Left lung (tissue), 10 donors: ENCODE data around the gene LNX1. TPM values are rescaled to one million over a fixed set of nuclear protein-coding genes. Genes with fewer than 3 reads are reported as not detected.

Experiments used
- ATAC-seq: fragments of 200-7000 bp; cut with Tn5 transposase; one replicate; pipeline ENCODE4 v1.9.1; 2020; ENCODE audit warnings: moderate library complexity
- DNase-seq, 4 donors: peaks; one replicate each; pipeline ENCODE4 v3.0.0-alpha.2; 2013 to 2020
- H3K27ac ChIP-seq, 2 donors: fragments of 200-600 bp; sonication (generic) in 1 of 2; one replicate each; pipeline versions ENCODE4 v1.5.0 to v1.8.0; 2020 to 2021
- H3K27me3 ChIP-seq, 2 donors: fragments of 200-600 bp; sonication (generic) in 1 of 2; one replicate each; pipeline versions ENCODE4 v1.5.0 to v1.8.0; 2020 to 2021
- H3K36me3 ChIP-seq, 2 donors: fragments of 200-600 bp; sonication (generic) in 1 of 2; one replicate each; pipeline versions ENCODE4 v1.5.0 to v1.8.0; 2020 to 2021
- H3K4me1 ChIP-seq, 2 donors: fragments of 200-600 bp; one replicate each; pipeline ENCODE4 v1.8.0; 2021
- H3K4me3 ChIP-seq, 2 donors: fragments of 200-600 bp; sonication (generic) in 1 of 2; one replicate each; pipeline versions ENCODE4 v1.5.0 to v1.8.0; 2020 to 2021; ENCODE audit warnings: mild to moderate bottlenecking in 1 of 2
- H3K9me3 ChIP-seq, 2 donors: fragments of 200-600 bp; sonication (generic) in 1 of 2; one replicate each; pipeline versions ENCODE4 v1.5.0 to v1.8.0; 2020 to 2021
- CTCF ChIP-seq, 2 donors: fragments of 200-600 bp; sonication (generic) in 1 of 2; IDR thresholded peaks; one replicate each; pipeline versions ENCODE4 v1.5.0 to v1.8.0; 2021; ENCODE audit warnings: antibody characterized with exemption in 2 of 2
- intact Hi-C, 2 donors: fragments of 100-400 bp; cut with DNase I; formaldehyde crosslinking; loops; one replicate each; pipeline versions ENCODE4 v1.11.2 to v1.14.2; 2022
- polyA plus RNA-seq, 6 donors: library from polyadenylated mRNA; unstranded; fragments of 120-200 nt; gene quantifications; one replicate each; pipeline ENCODE4 v1.2.1, GENCODE V29; 2013; ENCODE audit not compliant: insufficient read length in 6 of 6
- total RNA-seq, 2 donors: library from RNA; stranded (reverse); fragmentation: NEBNext Ultra II Directional; extraction: Animal tissue kit (Norgen Biotek cat#: 25700); gene quantifications; one replicate each; pipeline ENCODE4 v1.2.1, GENCODE V29; 2021
- donor health status: DM: no; HTN: yes; CAD: no.
- donor health status: DM: no; HTN: no; CAD: no.

Gene LNX1
- total and polyA plus RNA-seq, 8 donors: 2.5 to 4.4 (median 3.6) TPM

- ATAC-seq: no peak
- Histone ChIP-seq H3K27ac (no peak overlapping the region), H3K27me3 (no peaks in the 10 kb centered on the region), H3K4me3 (no peak overlapping the region), H3K4me1 (no peaks in the 10 kb centered on the region), H3K36me3 (no peaks in the 10 kb centered on the region), H3K9me3 (no peaks in the 10 kb centered on the region)
- DNase-seq: no peak
- intact Hi-C loops: no loop called here
- TF ChIP-seq CTCF (IDR thresholded peaks at IDR 0.05): no peak
These were observed 92.6 kb downstream of the LNX1 start for GRCh38 chr4:53498706-53499105.

- TF ChIP-seq CTCF (IDR thresholded peaks at IDR 0.05): no peak
- no peaks in the 10 kb centered on the region for H3K4me1 ChIP-seq
- H3K9me3 ChIP-seq: no peaks in the 10 kb centered on the region
- no peaks in the 10 kb centered on the region for H3K27me3 ChIP-seq
- no peaks in the 10 kb centered on the region for H3K36me3 ChIP-seq
- ATAC-seq: peak; percentile 65
- DNase-seq: peak in 2 of 4 donors; percentile 36 to 49
- H3K27ac ChIP-seq: no peak overlapping the region
- intact Hi-C loops: no loop called here
- H3K4me3 ChIP-seq: no peak overlapping the region
These were observed 93.6 kb downstream of the LNX1 start for GRCh38 chr4:53497487-53498244.

- TF ChIP-seq CTCF (IDR thresholded peaks at IDR 0.05): no peak
- intact Hi-C loops: no loop called here
These were observed 96.4 kb downstream of the LNX1 start for GRCh38 chr4:53494851-53495250.

GRCh38 chr4:53490965-53491622 lies 100.2 kb downstream of the LNX1 start:
- DNase-seq: peak in 2 of 4 donors; percentile 49 to 71
- ATAC-seq: peak; percentile 80
- Histone ChIP-seq H3K4me1 (no peaks in the 10 kb centered on the region), H3K4me3 (no peak overlapping the region), H3K27ac (peak overlapping the region; percentile 14 to 46), H3K36me3 (no peaks in the 10 kb centered on the region), H3K27me3 (no peaks in the 10 kb centered on the region), H3K9me3 (no peaks in the 10 kb centered on the region)
- TF ChIP-seq CTCF (IDR thresholded peaks at IDR 0.05): peak; percentile 44 to 55
- intact Hi-C loops: no loop called here

More at GRCh38 chr4:53494851-53495250, 96.4 kb downstream of the LNX1 start:
- Histone ChIP-seq H3K4me1 (no peaks in the 10 kb centered on the region), H3K27ac (no peak overlapping the region), H3K27me3 (no peaks in the 10 kb centered on the region), H3K4me3 (no peak overlapping the region), H3K9me3 (no peaks in the 10 kb centered on the region), H3K36me3 (no peaks in the 10 kb centered on the region)
- ATAC-seq: no peak
- DNase-seq: no peak

- Histone ChIP-seq H3K4me1 (no peaks in the 10 kb centered on the region), H3K27ac (peak overlapping the region; percentile 14 to 46), H3K4me3 (no peak overlapping the region), H3K9me3 (no peaks in the 10 kb centered on the region), H3K36me3 (no peaks in the 10 kb centered on the region), H3K27me3 (no peaks in the 10 kb centered on the region)
- TF ChIP-seq CTCF (IDR thresholded peaks at IDR 0.05): no peak
- DNase-seq: no peak
- intact Hi-C loops: no loop called here
- no peak for ATAC-seq
These were observed 100.9 kb downstream of the LNX1 start for GRCh38 chr4:53490161-53490956.
